Measurements from ENCODE around the gene MOXD1.

Gene MOXD1

DNA sequence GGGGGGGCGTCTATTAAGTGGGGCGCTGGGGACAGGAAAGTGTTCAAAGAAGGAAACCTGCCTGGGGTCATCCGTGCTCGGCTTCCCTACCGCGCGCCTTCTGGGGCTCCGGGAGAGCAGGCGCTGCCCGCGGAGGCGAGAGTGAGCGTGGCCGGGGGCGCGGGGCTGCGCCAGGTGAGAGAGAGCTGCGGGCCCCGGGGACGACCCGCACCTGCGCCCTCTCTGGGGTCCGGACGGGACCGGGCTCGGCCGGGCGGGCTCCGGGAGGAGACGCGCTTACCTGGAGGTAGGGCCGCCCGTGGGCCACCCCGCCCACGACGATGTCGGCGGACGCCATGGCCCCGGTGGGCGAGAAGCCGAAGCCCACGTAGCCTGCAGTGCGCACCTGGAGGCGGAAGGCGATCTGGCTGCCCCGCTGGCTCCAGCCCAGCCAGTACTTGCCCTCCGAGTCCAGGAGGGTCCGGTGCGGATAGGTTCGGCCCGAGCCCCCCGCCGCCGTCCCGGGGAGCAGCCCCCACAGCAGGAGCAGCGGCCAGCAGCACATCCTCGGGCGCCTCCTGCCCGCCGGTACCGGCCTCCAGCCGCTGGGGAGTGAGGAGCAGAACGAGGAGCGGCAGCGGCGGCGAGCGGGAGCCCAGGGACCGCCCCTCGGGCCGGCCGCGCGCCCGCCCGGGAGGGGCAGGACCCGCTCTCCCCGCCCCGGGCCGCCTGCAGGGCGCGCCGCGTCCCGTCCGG, at the start of gene MOXD1:
Gene MOXD1 (minus strand): TSS at position 593 of the 735 bp plus-strand sequence. CDS start 49 bp downstream, at position 544.
- no peak for DNase-seq

DNA sequence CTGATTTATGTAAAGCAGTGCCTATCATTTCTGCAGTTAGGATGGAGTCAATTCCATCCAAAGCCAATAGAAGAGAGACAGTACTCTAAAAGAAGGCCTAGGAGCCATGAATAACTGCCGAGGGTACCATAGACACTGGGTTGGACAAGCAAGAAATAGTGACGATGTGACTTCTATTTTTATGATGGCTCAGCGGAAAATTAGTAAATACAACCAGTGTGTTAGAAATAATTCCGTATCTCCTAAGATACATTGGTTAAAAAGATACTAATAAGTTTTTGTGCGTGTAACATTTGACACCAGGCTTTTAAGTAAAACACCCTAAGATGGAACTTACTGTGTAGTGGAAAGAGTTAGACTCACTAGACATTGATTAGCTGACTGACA, 45.6 kb upstream of the MOXD1 start:
- DNase-seq, result no peak

DNA sequence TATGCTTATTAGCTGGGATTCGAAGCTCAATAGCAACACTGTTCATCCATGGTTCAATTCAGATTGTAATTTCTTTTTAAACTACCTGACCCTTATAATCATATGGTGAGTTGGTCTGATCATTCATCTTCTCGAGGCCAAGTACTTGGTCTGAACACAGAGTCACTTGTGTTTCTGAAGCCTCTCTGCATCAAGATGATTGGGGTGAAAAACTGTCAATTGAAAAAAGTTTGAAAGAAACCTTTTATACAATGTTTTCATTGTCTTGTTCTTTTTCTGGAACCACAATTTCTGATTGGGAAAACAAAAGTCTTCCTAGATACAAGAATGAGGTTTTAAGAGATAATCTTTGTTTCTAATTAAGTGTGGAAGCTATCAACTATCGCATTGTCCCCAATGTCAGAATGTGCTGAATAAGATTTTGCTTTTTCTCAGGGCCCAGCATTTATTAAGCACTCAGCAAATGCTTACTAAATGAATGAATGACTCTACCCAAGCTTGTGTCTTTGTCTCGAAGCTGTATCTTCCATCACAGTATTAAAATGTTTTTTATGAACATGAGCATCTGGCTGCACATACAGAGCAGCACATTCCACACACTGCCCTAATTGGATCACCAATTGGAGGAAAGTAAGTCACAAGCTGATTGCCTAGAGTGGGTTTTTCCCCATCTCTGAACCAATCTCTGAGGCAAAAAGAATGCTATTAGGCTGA, 45.0 kb upstream of the MOXD1 start:
- DNase-seq, result no peak

DNA sequence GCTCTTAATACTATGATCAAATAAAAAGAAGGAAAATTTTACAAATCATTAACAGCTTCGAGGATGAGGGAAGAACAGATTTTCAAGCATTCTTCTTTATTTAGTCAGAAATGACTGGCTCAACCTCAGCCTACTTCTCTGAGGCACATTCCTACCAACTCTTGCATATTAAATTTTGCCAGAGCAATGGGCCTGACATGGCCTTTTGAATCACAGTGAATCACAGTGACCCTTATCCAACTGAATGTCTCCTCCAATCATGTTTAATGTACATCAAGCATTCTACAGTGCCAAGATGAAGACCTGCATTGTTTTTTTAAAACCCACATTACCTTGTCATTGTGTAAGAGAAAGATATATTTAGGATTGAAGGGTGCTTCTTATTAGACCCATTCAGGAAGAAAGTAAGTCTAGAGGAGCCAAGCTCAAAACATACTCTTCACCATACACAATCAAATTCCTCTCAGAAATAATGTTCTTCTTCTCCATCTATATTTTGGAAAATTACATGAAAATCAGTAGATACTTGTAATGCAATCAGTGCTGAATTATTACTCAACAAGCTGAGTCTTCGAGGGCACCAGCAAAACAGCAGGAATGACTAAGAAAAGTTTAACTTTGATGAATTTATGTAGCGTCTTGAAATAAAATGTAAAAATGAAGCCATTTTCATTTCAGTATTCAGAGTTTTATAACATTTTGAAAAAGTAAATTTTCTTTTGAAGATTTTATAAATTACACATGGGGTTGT, 44.1 kb upstream of the MOXD1 start:
- no peak for DNase-seq

DNA sequence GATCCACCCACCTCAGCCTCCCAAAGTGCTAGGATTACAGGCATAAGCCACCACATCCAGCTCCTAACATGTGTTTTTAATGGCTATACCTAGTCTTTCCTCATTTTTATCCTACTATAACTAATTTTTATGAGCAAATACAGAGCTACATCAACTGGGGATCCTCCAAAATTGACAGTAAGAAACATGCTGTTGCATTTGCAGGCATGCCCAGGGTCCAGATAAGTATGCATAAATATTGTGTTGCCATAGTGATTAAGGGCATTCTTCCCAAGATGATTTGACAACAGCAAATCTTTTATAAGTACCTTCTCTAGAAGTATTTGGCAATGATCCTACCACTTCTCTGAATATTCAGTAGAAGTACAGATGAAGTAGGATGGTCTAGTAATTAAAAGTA, 41.9 kb upstream of the MOXD1 start:
- no peak for DNase-seq

DNA sequence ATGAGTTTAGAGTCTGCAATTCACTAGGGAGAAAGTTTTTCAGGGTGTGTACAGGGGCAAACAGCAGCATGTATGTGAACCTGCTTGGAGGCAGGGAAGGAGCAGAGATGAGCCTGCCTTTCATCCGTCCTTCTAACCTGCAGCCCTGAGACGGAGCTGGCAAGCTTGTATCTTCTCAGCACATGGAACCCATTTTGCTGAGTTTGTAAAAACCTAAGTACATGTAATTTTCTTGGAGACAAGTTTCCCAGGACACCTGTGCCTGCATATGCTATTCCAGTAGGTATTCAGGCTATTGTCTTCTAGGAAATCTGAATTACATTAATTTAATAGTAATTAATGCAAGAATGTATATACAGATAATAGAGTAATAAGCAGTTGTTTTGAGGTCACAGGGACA, 28.8 kb upstream of the MOXD1 start:
- no peak for DNase-seq

DNA sequence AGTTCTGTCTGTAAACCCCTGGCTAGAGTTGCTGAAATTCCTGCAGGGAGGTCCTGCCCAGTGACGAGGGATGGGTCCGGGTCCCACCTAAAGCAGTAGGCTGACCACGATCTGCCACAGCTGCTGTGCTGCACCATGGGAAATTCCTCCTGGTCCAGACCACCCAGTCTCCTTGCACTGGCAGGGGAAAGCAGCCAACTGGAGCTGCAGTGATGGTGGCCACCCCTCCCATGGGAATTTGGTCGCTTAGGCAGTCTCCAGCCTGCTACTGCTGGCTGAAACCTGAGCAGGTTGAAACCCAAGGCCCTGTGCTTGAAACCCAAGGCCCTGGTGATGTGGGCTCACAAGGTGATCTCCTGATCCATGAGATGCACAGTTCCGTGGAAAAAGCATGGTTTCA, 23.9 kb upstream of the MOXD1 start:
- DNase-seq, result no peak

DNA sequence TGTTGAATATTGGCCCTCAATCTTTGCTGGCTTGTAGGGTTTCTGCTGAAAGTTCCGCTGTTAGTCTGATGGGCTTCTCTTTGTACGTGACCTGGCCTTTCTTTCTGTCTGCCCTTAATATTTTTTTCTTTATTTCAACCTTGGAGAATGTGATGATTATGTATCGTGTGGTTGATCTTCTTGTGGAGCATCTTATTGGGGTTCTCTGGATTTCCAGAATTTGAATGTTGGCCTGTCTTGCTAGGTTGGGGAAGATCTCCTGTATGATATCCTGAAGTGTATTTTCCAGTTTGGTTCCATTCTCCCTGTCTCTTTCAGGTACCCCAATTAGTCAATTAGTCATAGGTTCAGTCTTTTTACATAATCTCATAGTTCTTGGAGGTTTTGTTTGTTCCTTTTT, 22.6 kb upstream of the MOXD1 start:
- DNase-seq, result no peak

DNA sequence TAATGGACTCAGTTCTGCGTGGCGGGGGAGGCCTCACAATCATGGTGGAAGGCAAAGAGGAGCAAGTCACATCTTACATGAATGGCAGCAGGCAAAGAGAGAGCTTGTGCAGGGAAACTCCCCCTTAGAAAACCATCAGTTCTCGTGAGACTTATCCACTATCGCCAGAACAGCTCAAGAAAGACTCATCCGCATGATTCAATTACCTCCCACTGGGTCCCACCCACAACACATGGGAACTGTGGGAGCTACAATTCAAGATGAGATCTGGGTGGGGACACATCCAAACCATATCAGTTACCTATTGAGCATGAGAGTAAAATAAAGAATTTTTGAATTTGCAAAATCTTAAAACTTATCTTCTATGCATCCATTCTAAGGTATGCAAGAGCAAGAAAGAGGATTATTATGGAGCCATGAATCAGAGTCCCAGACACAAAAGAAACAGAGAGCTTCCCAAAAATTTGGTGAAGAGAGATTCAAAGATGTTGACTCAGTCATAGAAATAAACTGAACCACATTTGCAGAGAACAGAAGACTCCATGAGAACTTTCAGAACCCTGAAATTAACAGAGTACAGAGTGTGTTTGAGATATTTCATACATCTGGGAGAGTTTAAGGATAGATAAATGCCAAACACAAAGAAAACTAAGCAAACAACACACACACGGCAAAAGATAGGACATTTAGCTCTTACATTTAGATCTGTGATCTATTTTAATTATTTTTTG, 17.1 kb upstream of the MOXD1 start:
- no peak for DNase-seq

DNA sequence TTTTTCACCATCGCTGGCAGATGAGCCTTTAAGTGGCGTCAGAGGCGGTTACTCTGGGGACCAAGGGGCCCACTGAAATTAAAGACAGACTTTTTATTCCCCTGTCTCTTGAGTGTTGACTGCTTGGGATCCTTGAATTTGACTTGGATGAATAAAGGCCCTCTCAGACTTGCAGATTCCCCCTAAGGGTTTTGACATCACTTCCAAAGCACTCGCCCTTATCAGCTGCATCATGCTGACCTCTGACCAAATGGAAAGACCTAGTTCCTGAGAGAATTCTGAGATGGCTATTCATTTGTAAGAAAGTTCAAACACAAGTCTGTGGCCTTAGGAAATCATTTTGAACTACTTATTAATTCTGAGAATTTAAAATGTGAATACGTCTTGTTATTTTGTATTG, 13.5 kb upstream of the MOXD1 start:
- DNase-seq, result no peak

DNA sequence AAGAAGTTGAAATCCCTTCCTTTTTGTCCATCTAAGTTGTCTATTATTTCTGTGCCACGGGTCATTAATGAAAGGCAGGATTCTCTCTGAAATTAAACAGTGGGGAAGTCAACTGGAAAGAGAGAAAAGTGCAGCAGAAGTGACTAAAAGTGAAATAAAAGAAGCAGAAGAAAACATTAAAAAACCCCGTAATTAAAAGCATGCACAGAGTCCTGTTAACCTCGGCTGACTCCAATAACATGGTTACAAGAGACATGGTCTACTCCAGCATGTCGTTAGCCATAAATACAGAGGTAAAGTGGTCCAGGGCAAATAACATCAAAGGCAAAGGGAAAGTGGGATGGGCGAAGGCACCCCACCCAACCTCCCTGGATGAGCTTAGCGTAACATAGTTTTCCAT, 13.0 kb upstream of the MOXD1 start:
- DNase-seq, result no peak

DNA sequence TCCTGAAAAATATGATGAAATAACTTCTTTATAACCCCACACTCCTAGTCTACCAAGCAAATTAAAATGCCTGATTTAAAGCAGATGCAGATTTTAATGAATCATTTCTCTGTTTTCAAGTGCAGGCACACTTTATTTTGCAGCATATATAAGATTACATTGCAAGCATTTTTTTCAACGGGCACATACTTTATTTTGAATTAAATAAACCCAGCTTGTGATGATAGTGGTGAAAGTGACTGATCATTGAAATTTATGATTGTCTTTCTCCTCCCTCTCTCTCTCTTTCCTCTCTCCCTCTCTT, 12.2 kb upstream of the MOXD1 start:
- DNase-seq, result no peak

DNA sequence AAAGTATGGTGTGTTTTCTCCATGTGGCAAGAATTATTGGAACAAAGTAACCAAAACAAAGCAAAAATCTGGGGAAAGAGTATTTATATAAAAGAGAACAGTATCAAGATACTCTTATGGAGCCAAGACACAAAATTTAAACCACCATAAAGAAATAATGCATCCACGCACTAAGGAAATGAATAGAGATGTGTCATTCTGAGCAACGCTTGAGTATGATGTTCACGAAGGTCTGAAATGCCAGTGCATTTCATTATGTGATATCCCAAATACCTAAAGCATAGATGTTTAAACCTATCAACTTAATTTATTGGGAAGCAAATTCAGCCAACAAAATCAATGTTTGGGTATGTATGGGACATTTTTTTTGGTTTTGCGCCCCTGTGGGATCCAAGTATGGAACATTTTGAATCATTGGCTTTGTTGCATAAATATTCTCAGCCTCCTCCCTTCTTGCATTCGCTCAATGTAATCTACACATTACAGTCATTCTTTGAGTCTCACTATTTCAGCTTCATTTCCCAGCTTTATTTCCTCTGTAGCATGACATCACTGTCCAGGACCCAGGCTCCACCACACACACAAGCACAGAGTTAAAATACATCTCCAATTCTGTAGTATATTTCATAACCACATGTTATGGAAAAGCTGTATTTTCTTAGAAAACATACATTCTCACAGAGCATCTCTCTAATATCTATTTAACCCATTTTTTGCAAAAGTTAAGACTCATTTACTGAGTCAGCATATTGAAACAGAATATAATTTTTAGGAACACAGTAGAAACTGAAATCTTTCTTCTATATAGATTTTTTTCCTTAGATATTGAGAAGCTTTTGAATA, 11.6 kb upstream of the MOXD1 start:
- DNase-seq, result no peak

DNA sequence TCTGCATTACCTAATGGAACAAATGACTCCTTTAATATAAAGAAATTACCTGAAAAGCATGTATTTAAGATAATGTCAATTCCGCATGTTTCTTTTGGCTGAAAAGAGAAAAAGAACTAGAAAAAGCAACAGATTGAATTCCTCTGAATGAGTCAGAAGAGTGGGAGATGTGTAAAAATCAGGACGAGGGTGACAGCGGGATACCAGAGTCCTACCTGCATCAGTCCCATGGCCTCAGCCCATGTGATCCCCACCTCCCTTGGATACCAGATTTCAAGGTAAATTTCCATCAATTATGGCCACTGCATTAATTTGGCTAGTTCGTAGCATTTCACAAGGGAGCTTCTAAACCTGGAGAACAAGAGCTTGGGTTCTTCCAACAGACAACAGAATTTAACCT, 10.0 kb upstream of the MOXD1 start:
- no peak for DNase-seq

DNA sequence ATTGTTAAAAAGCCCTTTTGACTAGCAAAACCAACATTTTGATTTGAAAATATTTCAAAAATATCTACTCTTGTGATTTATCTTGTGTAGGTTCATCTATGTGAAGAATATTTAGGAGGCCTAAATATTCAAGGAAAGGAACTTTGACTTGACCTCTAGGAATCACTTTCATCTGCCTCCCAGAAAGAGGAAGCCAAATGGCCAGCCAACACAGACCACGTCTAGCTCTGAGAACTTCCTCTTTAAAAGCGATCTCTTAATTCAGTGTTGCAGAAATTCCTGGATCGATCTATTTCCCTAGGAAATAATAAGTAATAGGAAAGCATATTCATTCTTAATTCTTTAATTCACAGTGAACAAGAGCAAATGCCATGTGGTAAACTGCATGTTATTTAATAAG, 9.6 kb upstream of the MOXD1 start:
- peak; percentile 37 to 48 for DNase-seq

DNA sequence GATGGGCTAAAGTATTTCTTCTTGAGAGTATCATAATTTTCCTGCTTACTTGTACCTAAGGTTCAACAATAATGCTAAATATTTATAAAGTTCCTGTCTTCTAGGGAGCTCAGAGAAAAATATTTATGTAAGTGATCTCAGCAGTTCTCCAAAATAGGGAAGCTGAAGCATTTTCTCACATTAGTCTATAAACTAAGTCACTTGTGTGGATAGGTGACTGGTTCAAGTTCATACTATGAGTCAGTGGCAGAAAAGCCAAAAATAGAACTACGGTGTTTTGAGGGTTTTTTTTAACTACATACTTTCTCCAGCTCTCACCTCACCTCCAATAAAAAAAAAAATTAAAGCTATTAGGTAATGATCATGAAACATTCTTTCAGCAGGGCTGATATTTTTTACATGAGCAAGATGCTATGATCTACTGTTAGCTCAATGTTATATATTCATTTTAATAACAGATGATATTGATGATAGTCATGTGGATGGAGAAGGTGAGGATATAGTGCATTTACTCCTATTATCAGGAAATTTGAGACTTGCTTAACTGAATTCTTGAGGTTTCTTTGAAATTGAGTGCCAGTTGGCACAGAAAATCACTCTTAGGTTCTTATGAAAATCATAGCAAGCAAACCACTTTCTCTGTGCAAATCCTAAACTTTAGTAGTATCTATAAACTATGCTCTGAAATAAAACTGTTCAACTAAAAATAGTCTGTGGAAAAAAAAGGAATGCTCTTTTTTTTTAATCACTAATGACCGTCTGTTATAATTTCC, 4.1 kb upstream of the MOXD1 start:
- DNase-seq, result no peak

DNA sequence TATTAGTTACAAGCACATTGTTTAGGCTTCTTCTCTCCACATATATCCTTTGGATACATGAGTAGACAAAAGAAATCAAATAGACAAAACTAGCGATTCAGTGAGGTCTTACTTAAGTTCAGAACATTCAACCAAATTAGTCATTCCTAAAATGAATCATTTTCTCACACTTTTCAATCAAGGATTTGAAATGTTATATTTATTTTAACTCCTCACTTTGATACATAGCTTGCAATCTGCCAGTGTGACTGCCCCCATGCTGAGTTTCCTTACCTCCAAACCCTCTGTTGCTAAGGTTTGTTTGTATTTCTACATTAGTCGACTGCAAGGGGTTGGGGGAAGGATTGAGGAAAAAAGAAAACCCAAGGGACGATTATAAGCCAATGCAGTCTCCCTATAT, 3.5 kb upstream of the MOXD1 start:
- DNase-seq, result no peak

DNA sequence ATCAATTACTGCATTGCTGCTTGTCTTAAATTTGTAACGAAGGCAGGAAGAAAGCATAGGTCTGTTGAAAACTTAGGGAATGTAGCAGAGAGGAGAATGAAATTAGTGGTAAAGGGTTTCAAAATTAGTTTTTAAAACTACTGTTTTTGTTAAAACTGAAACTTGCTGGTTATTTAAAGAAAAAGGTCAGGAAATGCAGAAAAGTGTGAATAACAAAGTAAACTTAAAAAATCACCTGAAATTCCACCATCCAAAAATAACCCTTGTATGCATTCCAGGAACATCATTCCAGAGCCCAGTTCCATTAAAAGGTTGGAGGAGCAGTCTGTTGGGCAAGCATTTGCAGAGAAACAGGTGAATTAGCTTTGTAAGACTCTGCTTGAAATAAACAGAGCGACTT, 3.1 kb upstream of the MOXD1 start:
- no peak for DNase-seq

DNA sequence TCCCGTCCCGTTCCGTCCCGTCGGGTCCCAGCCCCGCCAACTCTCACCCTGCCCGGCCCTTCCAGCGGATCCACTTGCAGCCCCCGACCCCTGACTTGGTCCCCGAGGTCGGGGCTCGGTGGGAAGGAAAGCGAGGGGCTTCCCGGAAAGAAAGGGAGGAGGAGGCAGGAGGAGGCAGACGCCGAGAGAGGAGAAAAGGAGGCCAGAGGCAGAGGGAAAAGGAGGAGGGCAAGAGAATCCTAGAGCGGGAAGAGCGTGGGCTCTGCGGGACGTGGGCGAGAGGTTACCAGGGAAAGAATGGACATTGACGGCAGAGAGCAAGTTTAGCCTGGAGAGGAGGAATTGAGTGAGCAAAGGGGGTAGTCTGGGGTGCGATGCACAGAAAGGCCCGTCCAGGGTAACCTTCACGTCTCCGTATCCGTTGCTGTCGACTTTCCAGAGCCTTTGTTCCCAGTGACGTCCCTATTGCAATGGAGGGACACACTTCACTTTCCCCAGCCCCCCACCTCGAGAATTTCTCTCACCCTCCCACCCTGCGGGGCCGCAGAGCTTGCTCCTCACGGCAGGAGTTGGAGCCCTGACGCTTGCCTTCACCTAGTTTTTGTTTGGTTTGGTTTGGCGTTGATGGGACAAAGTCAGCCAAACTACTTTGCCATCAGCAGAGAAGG, 477 bp upstream of the MOXD1 start:
- no peak for DNase-seq

DNA sequence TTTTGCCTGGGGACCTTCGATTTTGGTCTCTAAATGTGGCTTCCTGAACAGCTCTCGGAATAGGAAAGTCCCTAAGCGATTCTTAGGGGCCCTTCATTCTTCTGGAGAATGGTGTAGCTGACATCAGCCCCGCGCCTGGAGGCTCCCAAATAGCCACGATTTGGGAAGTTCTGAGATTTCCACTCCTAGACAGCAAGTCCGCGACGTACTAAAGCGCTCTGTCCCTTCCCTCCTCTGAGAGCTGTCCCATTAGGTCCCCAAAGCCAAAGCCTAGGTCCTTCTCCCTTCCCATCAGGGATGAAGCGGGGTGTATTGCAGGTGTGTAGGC, 756 bp downstream of the MOXD1 start:
- no peak for DNase-seq

DNA sequence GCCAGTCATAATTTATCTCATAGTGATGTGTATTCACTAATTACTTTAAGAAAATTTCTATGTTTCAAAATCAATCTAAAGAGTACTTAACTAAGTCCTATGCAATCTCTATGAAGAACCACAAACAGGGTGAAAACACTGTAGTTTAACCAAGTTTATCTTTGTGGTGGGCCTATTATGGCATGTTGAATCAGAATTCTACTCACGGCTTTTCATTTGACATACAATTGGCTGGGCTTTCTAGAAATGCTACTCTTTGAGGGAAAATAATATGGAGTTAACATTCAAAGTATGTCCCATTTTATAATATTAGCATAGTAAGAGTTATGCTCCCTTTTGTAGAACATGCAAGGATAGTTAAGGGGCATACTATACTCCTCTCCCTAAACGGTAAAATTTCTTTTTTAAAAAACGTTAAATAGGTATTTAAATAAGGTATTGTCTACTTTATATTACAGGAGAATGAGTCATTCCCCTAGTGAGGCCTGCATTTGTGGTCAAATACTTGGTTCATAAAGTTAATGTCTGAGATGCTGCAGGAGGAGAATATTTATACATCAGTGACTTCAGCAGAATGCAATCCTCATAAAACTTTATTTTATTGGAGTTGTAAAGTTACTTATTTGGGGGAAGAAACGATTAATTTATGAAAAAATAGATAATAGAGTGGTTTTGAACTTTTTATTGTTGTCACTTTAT, 1.8 kb downstream of the MOXD1 start:
- DNase-seq, result no peak
